Measurements from ENCODE around the gene CAPN2.
A peak's percentile ranks its signal among the peaks of the same experiment; 100 is the strongest.

CAPN2 gene

GRCh38 chr1:223712194-223712849 lies at the start of gene CAPN2:
Gene CAPN2 (plus strand): TSS chr1:223712539. CDS start chr1:223712641, 102 bp downstream.
- DNase-seq (ENCODE audit: low read depth in 2 of 2) = peak; percentile 33 to 37

- no peak for DNase-seq (ENCODE audit: low read depth in 2 of 2)
Measured at GRCh38 chr1:223662943-223663342, 49.4 kb upstream of the CAPN2 start.

GRCh38 chr1:223664106-223664505 lies 48.2 kb upstream of the CAPN2 start:
- no peak for DNase-seq (ENCODE audit: low read depth in 2 of 2)

- no peak for DNase-seq (ENCODE audit: low read depth in 2 of 2)
Measured at GRCh38 chr1:223665592-223666312, 46.6 kb upstream of the CAPN2 start, which contains the start of gene CAPN8. Gene CAPN8 (minus strand): TSS chr1:223665701. CDS start chr1:223665646, 55 bp downstream.

GRCh38 chr1:223667484-223668182 lies 44.7 kb upstream of the CAPN2 start:
- no peak for DNase-seq (ENCODE audit: low read depth in 2 of 2)

GRCh38 chr1:223669003-223669795 lies 43.1 kb upstream of the CAPN2 start:
- DNase-seq (ENCODE audit: low read depth in 2 of 2) = no peak

- DNase-seq (ENCODE audit: low read depth in 2 of 2) = peak in 1 of 2 donors; percentile 7
Measured at GRCh38 chr1:223670458-223671159, 41.7 kb upstream of the CAPN2 start.

- no peak for DNase-seq (ENCODE audit: low read depth in 2 of 2)
Measured at GRCh38 chr1:223674119-223674890, 38.0 kb upstream of the CAPN2 start.

- DNase-seq (ENCODE audit: low read depth in 2 of 2) = no peak
Measured at GRCh38 chr1:223678841-223679240, 33.5 kb upstream of the CAPN2 start.

- no peak for DNase-seq (ENCODE audit: low read depth in 2 of 2)
Measured at GRCh38 chr1:223680188-223680587, 32.2 kb upstream of the CAPN2 start.

- no peak for DNase-seq (ENCODE audit: low read depth in 2 of 2)
Measured at GRCh38 chr1:223682502-223682901, 29.8 kb upstream of the CAPN2 start.

GRCh38 chr1:223683586-223684487 lies 28.5 kb upstream of the CAPN2 start:
- DNase-seq (ENCODE audit: low read depth in 2 of 2) = peak; percentile 34 to 41

GRCh38 chr1:223684488-223684792 lies 27.9 kb upstream of the CAPN2 start:
- DNase-seq (ENCODE audit: low read depth in 2 of 2) = no peak

GRCh38 chr1:223691121-223691520 lies 21.2 kb upstream of the CAPN2 start:
- no peak for DNase-seq (ENCODE audit: low read depth in 2 of 2)

- DNase-seq (ENCODE audit: low read depth in 2 of 2) = no peak
Measured at GRCh38 chr1:223695014-223695548, 17.3 kb upstream of the CAPN2 start.

- no peak for DNase-seq (ENCODE audit: low read depth in 2 of 2)
Measured at GRCh38 chr1:223695941-223696340, 16.4 kb upstream of the CAPN2 start.

- DNase-seq (ENCODE audit: low read depth in 2 of 2) = no peak
Measured at GRCh38 chr1:223700388-223700918, 11.9 kb upstream of the CAPN2 start.

GRCh38 chr1:223700942-223701637 lies 11.2 kb upstream of the CAPN2 start:
- peak in 1 of 2 donors; percentile 26 for DNase-seq (ENCODE audit: low read depth in 2 of 2)
